GM23338 (cell line): ENCODE results near the gene TINCR. TPM values are rescaled to one million over a fixed set of nuclear protein-coding genes. Genes with fewer than 3 reads are reported as not detected.

ENCODE experiments used
- ATAC-seq: fragments of 200-7000 bp; cut with Tn5 transposase; 3 replicates; pipeline ENCODE4 v1.9.1; 2020
- DNase-seq: peaks from one replicate; pipeline ENCODE4 v3.0.0-alpha.2; 2015; ENCODE audit warnings: low spot score
- H2AFZ ChIP-seq: fragments of 200-600 bp; sonication (generic); 2 replicates; pipeline ENCODE4 v1.8.0; 2016; ENCODE audit warnings: antibody characterized with exemption, mild to moderate bottlenecking, moderate library complexity
- H3F3A ChIP-seq: fragments of 200-600 bp; sonication (generic); replicated peaks from 2 replicates; pipeline ENCODE4 v1.8.0; 2017; ENCODE audit warnings: antibody characterized with exemption, mixed run types, low read depth
- H3K27ac ChIP-seq: fragments of 200-600 bp; sonication (generic); 2 replicates; pipeline ENCODE4 v1.6.1; 2016; ENCODE audit warnings: low read depth
- H3K27me3 ChIP-seq: fragments of 200-600 bp; sonication (generic); 2 replicates; pipeline ENCODE4 v1.8.0; 2016; ENCODE audit warnings: mild to moderate bottlenecking, mixed run types, moderate library complexity; ENCODE audit not compliant: insufficient read depth
- H3K36me3 ChIP-seq: fragments of 200-600 bp; sonication (generic); 2 replicates; pipeline ENCODE4 v1.8.0; 2016; ENCODE audit warnings: mild to moderate bottlenecking; ENCODE audit not compliant: insufficient read depth
- H3K4me1 ChIP-seq: fragments of 200-600 bp; sonication (generic); 2 replicates; pipeline ENCODE4 v1.8.0; 2016; ENCODE audit warnings: mild to moderate bottlenecking, moderate library complexity; ENCODE audit not compliant: insufficient read depth
- H3K4me2 ChIP-seq: fragments of 200-600 bp; sonication (generic); 2 replicates; pipeline ENCODE4 v1.7.1; 2017; ENCODE audit warnings: mixed run types
- H3K4me3 ChIP-seq: fragments of 200-600 bp; sonication (generic); 2 replicates; pipeline ENCODE4 v1.6.1; 2016; ENCODE audit warnings: mixed run types
- H3K79me2 ChIP-seq: fragments of 200-600 bp; sonication (generic); replicated peaks from 2 replicates; pipeline ENCODE4 v1.8.0; 2017; ENCODE audit warnings: mild to moderate bottlenecking; ENCODE audit not compliant: insufficient read depth
- H3K9me2 ChIP-seq: fragments of 200-600 bp; sonication (generic); 2 replicates; pipeline ENCODE4 v1.8.0; 2017; ENCODE audit not compliant: insufficient read depth
- H4K20me1 ChIP-seq: fragments of 200-600 bp; sonication (generic); replicated peaks from 2 replicates; pipeline ENCODE4 v1.8.0; 2017; ENCODE audit warnings: mild to moderate bottlenecking; ENCODE audit not compliant: insufficient read depth
- H3K27ac Mint-ChIP-seq: 2 replicates; pipeline ENCODE4 v1.8.0; 2020; ENCODE audit warnings: inconsistent platforms, mild to moderate bottlenecking, moderate library complexity, mixed read lengths
- H3K27me3 Mint-ChIP-seq: 3 replicates; pipeline ENCODE4 v1.8.0; 2022; ENCODE audit warnings: low read depth, mild to moderate bottlenecking, moderate library complexity, mixed read lengths, inconsistent platforms; ENCODE audit not compliant: insufficient read depth, poor library complexity
- H3K36me3 Mint-ChIP-seq: 3 replicates; pipeline ENCODE4 v1.8.0; 2021; ENCODE audit warnings: low read depth, mild to moderate bottlenecking, inconsistent platforms, moderate library complexity, mixed read lengths
- H3K4me1 Mint-ChIP-seq: 3 replicates; pipeline ENCODE4 v1.8.0; 2020; ENCODE audit warnings: mild to moderate bottlenecking, inconsistent platforms, mixed read lengths
- H3K4me3 Mint-ChIP-seq: 3 replicates; pipeline ENCODE4 v1.8.0; 2021; ENCODE audit warnings: moderate library complexity, mild to moderate bottlenecking, inconsistent platforms, mixed read lengths
- H3K9me3 Mint-ChIP-seq: 3 replicates; pipeline ENCODE4 v1.8.0; 2020; ENCODE audit warnings: moderate library complexity, mild to moderate bottlenecking, inconsistent platforms, mixed read lengths
- CREB1 ChIP-seq: fragments of 250-450 bp; sonication (Bioruptor Pico); IDR thresholded peaks from 2 replicates; pipeline ENCODE4 v1.5.0; 2020; ENCODE audit warnings: low read depth, mild to moderate bottlenecking, moderate library complexity
- CTCF ChIP-seq, 2 experiments: fragments of 200-600 bp in 1 of 2; sonication (generic) in 1 of 2; conservative IDR thresholded peaks; 2 replicates each; pipeline versions ENCODE4 v1.5.1 to v1.6.1; 2016 to 2017; ENCODE audit warnings: antibody characterized with exemption in 2 of 2, low read depth in 2 of 2, mild to moderate bottlenecking in 2 of 2, moderate library complexity in 1 of 2
- JUNB ChIP-seq: IDR thresholded peaks from one replicate; pipeline ENCODE4 v1.6.1; 2016; ENCODE audit warnings: antibody characterized with exemption; ENCODE audit not compliant: unreplicated experiment
- POLR2AphosphoS5 ChIP-seq: IDR thresholded peaks from 2 replicates; pipeline ENCODE4 v1.6.1; 2016; ENCODE audit warnings: antibody characterized with exemption, low read depth
- REST ChIP-seq: IDR thresholded peaks from one replicate; pipeline ENCODE4 v1.6.1; 2018; ENCODE audit warnings: antibody characterized with exemption; ENCODE audit not compliant: unreplicated experiment
- polyA plus RNA-seq: library from polyadenylated mRNA; unstranded; fragments of >200 nt; fragmentation: Nextera tagmentation; extraction: Ambion mirVana; gene quantifications from 2 replicates; pipeline ENCODE4 v1.2.1, GENCODE V29; 2016
- total RNA-seq: library from RNA; depleted of rRNA; stranded (reverse); fragments of >200 nt; shearing (Covaris generic); gene quantifications from 2 replicates; pipeline ENCODE4 v1.2.3, GENCODE V29; 2014
- TF ChIP-seq, protein P1 (sequence below): IDR thresholded peaks from 2 replicates; pipeline ENCODE4 v1.6.1; 2016; ENCODE audit warnings: antibody characterized with exemption

The TINCR gene
- total and polyA plus RNA-seq, 2 experiments from 2014 or later: 0.42 to 0.97 TPM

DNA sequence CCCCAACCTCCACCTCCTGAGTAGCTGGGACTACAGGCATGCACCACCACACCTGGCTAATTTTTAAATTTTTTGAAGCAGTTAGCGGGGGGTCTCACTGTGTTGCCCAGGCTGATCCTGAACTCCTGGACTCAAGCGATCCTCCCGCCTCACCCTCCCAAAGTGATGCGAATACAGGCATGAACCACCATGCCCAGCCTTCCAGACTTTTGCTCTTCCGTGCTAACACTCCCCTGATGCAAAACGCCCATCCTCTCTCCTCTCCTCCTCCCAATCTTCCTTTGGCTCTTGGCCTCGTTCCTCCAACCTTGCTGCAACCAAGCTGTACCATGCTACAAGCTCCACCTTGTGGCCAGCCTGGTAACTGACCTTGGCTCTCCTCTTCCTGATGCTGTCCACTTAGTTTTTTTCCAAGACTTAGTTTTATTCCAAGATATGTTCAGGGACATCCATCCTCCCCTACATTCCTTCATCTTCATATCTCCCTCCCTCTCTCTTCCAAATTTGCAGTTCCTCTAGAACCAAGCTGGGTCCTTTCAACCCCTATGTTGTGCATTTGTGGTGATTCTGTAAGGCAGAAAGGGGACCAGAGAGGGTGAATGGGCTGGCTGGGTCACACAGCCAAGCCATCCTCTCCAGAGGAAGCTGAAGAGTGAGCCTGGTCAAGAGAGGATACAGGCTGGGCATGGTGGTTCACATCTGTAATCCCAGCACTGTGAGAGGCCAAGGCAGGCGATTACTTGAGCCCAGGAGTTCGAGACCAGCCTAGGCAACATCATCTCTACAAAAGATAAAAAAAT is 32.8 kb downstream of the TINCR start:
- H3K27me3 Mint-ChIP-seq: peaks cover 16% of the 10 kb centered on the region

GRCh38 chr19:5533257-5533656 is 34.5 kb downstream of the TINCR start:
- Histone ChIP-seq H2AFZ (no peak overlapping the region), H3K27ac (no peak overlapping the region), H4K20me1 (no peaks in the 10 kb centered on the region), H3K9me2 (no peaks in the 10 kb centered on the region), H3K79me2 (no peaks in the 10 kb centered on the region), H3F3A (no peaks in the 10 kb centered on the region), H3K4me3 (no peak overlapping the region), H3K36me3 (no peaks in the 10 kb centered on the region; the same call in 1 of the 2 replicates), H3K4me2 (no peak overlapping the region), H3K4me1 (peaks cover 5% of the 10 kb centered on the region), H3K27me3 (peaks cover 11% of the 10 kb centered on the region; the same call in 1 of the 2 replicates)
- Mint-ChIP-seq H3K36me3 (peaks cover 19% of the 10 kb centered on the region), H3K27me3 (peaks cover 14% of the 10 kb centered on the region), H3K4me1 (peaks cover 7% of the 10 kb centered on the region), H3K27ac (no peak overlapping the region), H3K9me3 (peaks cover 39% of the 10 kb centered on the region), H3K4me3 (no peak overlapping the region)
- ATAC-seq (no peak), DNase-seq (no peak)
- TF ChIP-seq CREB1 (CRISPR knock-in tag): no peak
- TF ChIP-seq REST: no peak
- TF ChIP-seq, protein P1, sequence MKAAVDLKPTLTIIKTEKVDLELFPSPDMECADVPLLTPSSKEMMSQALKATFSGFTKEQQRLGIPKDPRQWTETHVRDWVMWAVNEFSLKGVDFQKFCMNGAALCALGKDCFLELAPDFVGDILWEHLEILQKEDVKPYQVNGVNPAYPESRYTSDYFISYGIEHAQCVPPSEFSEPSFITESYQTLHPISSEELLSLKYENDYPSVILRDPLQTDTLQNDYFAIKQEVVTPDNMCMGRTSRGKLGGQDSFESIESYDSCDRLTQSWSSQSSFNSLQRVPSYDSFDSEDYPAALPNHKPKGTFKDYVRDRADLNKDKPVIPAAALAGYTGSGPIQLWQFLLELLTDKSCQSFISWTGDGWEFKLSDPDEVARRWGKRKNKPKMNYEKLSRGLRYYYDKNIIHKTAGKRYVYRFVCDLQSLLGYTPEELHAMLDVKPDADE: no peak
- TF ChIP-seq POLR2AphosphoS5: no peak
- TF ChIP-seq JUNB: no peak

More for the DNA sequence above, 32.8 kb downstream of the TINCR start:
- no peaks in the 10 kb centered on the region; the same call in 1 of the 2 replicates for H3K36me3 ChIP-seq
- H3K4me3 ChIP-seq: no peak overlapping the region
- no peak overlapping the region for H3K4me2 ChIP-seq
- H3K9me3 Mint-ChIP-seq: peaks cover 39% of the 10 kb centered on the region
- no peak overlapping the region for H3K27ac Mint-ChIP-seq
- H3K36me3 Mint-ChIP-seq: peaks cover 19% of the 10 kb centered on the region
- H3K27ac ChIP-seq: no peak overlapping the region
- no peak overlapping the region for H3K4me3 Mint-ChIP-seq
- no peak for ATAC-seq
- H3K79me2 ChIP-seq: no peaks in the 10 kb centered on the region
- H4K20me1 ChIP-seq: no peaks in the 10 kb centered on the region
- no peaks in the 10 kb centered on the region for H3F3A ChIP-seq
- H3K9me2 ChIP-seq: no peaks in the 10 kb centered on the region
- H3K4me1 Mint-ChIP-seq: peaks cover 12% of the 10 kb centered on the region
- TF ChIP-seq, protein P1: no peak
- TF ChIP-seq CTCF (conservative IDR thresholded peaks at IDR 0.05; ENCODE audit: low read depth in 2 of 2): peak; percentile 74 to 84
- H3K27me3 ChIP-seq: peaks cover 11% of the 10 kb centered on the region; the same call in 1 of the 2 replicates
- peaks cover 13% of the 10 kb centered on the region for H3K4me1 ChIP-seq
- H2AFZ ChIP-seq: no peak overlapping the region
- peak; percentile 51 for DNase-seq
